Daoy (cell line): ENCODE results near the gene KCNIP2. TPM values are rescaled to one million over a fixed set of nuclear protein-coding genes. Genes with fewer than 3 reads are reported as not detected.

Experiments used
- DNase-seq: peaks from one replicate; pipeline ENCODE4 v3.0.0-alpha.2; 2015; ENCODE audit warnings: low read depth
- total RNA-seq: library from RNA; depleted of rRNA; stranded (reverse); fragments of >200 nt; shearing (Covaris generic); gene quantifications from 2 replicates; pipeline ENCODE4 v1.2.3, GENCODE V29; 2014

KCNIP2 gene
- total RNA-seq, 1 experiment from 2014 or later, result 0.40 TPM

DNA sequence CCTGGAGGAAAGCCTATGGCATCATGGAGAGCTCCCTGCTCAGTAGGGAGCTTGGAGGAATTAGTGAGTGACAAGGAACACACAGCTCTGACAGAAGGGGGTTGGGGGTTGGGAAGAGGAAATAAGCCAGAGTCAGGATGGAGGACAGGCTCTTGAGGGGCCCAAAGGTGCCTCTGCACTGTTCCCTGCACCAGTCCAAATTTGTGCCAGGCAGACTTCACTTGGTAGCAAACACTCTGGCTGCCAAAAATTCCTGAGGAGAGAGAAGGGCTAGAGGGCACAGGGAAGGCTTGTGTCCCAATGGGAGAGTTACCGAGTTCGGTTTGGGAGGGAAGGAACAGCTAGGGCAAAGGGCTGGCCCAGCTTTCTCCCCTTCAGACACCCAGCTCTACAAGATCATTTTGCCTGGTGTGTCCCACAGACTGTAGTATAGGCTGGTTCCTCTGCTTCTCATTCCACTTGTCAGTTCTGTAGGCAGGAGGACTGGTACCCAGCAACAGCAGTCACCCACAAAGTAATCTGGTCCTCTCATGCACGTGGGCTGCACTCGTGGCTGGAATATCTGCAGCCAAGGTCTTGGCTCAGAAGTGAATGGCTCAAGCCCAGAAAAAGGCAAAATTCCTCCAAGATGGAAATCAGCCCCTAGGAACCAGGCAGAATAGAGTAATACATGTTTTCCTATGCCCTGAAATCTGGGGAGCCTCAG is 8.0 kb upstream of the KCNIP2 start:
- DNase-seq, result no peak

GRCh38 chr10:101850749-101851148 is 7.1 kb upstream of the KCNIP2 start:
- DNase-seq, result no peak

- DNase-seq, result no peak
Measured at GRCh38 chr10:101848894-101849351, 5.3 kb upstream of the KCNIP2 start.

GRCh38 chr10:101848408-101848807 is 4.8 kb upstream of the KCNIP2 start:
- DNase-seq, result no peak

- DNase-seq, result no peak
Measured at GRCh38 chr10:101845893-101846292, 2.3 kb upstream of the KCNIP2 start.

- no peak for DNase-seq
Measured at GRCh38 chr10:101841826-101842225, 1.8 kb downstream of the KCNIP2 start.

- DNase-seq, result peak; percentile 82
Measured at GRCh38 chr10:101840741-101841453, 2.7 kb downstream of the KCNIP2 start.

DNA sequence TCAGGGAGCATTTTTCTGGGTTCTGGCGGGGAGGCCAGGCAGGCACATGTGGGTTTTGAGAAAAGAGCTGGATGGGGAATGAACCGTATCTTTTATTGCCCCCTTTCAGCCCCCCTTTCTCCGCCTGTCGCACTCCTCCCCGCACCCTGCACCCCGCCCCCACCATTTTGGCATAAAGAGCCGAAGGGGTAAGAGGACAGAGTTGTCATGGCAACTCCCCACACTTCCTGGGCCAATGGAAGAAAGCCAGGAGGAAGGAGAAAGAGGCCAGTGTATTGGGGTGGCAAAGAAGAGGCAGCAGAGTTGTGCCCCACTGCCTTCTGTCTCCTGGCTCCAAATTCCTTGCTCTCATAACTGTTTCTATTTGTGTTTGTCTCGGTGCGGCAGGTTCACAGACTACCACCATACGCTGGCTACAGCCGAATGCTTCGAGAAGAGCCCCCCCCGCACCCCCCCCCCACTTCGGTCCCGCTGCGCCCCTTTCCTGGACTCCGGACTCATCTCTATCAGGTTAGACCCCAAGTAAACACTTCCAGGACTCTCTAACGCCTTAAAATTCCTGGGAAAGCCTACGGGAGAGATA is 3.4 kb downstream of the KCNIP2 start:
- DNase-seq, result no peak

GRCh38 chr10:101839416-101840063 is 4.1 kb downstream of the KCNIP2 start:
- peak; percentile 34 for DNase-seq

DNA sequence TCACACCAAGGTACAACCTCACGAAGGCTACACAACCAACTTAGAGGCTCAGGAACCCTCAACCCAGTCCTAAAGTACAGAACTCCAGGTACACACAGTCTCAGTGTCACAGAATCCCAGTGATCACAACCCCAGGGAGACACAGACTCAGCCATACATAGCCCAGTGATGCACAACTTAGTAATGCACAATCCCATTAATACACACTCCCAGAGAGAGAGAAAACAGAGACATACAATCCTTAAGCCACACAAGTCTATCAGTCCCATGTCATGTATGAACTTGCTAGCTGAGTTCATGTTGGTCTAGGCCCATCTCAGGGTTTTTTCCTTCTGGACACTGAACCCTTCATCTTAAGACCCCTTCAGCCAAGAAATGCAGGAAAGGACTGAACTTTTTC is 4.6 kb downstream of the KCNIP2 start:
- DNase-seq, result no peak

DNA sequence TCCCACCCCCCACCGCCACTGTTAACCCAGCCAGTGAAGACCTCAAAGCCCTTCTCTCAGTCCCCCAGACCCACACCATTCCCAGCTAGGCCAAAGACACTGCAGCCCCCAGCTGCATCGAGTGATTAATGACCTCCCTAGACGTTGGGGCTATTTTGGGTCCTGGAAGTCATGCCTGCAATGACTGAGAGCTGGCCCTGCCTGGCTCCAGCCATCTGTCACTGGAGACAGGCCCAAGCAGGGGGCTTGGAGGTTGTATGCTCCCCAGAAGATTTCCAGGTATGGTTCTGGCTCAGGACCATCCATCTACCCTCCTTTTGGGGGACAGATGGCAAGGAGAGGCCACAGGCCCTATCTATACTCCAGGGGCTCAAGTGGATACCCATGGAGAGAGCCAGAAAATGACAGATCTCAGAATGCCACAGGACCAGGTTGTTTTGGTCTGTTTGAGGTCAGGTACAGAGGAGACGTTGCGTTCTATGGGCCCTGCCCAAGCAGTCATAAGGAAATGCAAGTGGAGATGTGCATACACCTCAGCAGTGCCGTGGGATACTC is 5.1 kb downstream of the KCNIP2 start:
- no peak for DNase-seq

- no peak for DNase-seq
Measured at GRCh38 chr10:101837748-101838147, 5.9 kb downstream of the KCNIP2 start.

DNA sequence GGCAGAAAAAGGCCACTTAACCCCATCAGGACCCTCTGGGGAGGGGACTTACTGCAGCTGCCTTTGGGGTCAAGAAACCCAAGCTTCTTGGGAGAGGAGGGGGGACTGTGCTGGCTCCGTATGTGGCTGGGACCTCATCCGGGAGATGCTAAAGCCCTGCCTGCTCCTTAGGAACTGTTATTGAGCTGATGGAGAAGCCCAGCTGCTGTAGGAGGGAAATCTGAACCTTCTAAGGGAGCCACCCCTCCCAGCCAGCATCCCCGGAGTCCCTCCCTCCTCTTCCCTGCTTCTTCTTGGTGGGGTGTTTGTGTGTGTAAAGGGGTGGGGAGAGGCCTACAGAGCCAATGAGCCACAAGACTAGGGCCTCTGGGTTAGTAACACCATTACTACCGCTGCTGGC is 8.2 kb downstream of the KCNIP2 start:
- no peak for DNase-seq

DNA sequence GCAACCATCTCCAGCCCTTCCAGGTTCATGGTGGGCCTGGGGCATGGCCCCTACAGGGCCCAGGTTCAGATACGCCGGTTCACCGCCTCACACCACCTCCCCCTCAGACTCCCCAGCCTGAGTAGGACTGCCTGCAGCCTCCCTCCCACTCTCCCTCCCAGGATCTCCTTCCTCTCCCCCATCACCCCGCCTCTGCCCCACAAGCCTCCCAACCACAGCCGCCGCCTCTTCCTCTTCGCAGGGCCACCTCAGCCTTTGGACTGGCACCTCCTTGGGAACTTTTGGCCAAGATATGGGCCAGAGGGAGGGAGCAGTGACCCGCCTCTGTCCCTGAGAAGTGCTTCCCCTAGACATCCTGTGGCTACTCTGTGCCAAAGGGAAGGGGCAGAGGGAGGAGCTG is 9.3 kb downstream of the KCNIP2 start:
- no peak for DNase-seq

DNA sequence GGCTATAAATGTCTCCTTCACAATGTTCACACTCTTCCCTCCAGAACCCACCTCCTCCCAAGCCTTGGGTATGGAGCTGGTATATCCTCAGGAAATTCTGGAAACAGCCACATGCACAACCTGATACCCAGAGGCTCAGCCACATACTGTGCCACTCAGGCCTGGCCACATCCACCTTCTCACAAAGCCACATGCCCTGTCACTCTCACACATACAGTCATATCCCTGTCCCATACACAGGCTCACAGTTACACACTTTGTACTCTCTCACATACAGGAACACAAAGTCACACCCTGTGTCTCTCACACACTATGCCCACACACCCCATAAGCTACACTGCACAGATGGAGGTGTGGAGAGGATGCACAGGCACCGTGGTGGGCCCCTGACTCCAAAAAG is 10.1 kb downstream of the KCNIP2 start:
- DNase-seq, result no peak

GRCh38 chr10:101832325-101832771 is 11.3 kb downstream of the KCNIP2 start:
- no peak for DNase-seq

DNA sequence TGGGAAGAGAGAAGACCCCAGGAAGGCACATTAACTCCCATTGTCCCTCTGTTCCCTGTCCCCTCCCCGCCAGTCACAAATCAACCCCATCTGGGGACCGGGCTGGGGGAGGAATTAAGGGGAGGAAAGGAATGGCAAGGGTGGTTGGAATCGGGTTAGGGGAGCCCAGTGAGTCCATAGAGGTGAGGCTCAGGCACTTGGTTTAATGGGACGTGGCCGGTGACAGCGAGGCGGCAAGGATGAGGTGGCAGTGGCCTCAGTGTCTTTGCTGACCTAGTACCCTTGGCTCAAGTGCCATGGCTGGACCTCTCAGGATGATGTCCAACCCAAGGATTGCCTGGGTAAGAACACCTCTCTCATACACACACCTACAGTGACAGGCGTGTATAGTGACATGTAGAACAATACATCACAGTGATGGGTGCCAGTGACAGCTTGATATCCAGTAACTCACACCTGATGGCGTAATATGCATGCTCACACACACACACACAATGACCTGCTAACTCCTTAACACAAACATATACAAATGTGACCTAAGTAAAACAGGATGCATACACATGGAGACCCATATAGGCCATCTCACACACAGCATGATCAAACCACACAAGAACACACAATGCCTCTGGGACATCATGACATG is 12.3 kb downstream of the KCNIP2 start:
- DNase-seq, result no peak

GRCh38 chr10:101830322-101831168 is 13.1 kb downstream of the KCNIP2 start:
- peak; percentile 81 for DNase-seq

GRCh38 chr10:101829561-101830315 is 13.9 kb downstream of the KCNIP2 start:
- no peak for DNase-seq
